HG03460 (cell line): ENCODE results near the gene CSPG4.
"Not testable (repeated sequence)": the region's sequence is repeated elsewhere in the genome, so short reads cannot be mapped to it uniquely, and the experiment has no call there.

Experiments
- ATAC-seq: cut with Tn5 transposase; IDR thresholded peaks from one replicate; pipeline ENCODE4 v1.9.1; 2021; ENCODE audit not compliant: unreplicated experiment

The CSPG4 gene

DNA sequence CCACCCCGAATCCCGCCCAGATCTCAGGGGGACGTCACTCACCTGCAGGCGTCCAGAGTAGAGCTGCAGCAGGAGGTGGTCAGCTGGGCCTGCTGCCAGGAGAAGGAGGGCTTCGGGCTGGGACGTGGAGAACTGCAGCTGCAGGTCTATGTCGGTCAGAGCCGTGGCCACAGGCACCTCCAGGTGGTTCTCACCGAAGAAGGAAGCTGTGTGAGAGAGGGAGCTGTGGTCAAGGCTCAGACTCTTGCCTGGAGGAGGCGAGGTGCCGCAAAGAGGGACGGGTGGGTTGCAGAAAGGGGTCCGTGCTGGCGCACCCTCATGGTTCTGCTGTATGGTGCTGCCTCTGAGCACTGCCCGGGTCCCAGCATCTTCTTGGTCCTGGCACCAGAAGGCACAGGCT, 19.6 kb downstream of the CSPG4 start:
- not testable (repeated sequence) for ATAC-seq

DNA sequence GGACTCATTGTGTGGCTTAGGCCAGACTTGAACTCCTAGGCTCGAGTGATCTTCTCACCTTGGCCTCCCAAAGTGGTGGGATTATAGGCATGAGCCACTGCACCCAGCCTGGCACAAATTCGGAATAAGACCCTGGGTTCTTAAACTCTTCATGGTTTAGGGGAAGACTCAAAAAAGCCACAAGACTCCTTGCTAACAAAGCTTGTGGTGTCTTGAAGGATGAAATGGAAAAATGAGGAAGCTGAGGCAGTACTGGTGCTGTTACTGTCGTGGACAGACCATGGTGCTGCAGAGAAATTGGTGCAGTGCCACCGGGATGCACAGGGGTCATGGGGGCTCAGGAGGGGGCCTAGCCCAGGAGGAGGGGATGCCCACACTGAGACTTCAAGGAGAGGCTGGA, 20.3 kb downstream of the CSPG4 start:
- not testable (repeated sequence) for ATAC-seq

DNA sequence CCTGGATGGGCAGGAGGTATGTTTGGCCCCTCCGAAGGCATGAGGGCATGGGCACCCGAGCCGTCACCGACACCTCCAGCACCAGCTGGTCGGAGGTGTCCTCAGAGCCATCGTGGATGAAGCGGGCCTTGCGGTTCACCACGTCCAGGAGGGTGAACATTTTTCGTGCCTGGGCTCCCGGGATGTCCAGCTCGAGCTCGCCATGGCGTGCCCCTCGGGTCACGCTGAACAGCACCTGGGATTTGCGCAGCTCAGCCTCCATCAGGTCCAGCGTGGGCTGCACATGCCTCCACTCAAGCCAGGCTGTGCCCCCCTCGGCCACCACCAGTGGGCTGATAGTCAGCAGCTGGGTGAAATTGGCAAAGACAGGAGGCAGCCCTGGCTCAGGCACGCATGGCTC, 23.2 kb downstream of the CSPG4 start:
- ATAC-seq = not testable (repeated sequence)

DNA sequence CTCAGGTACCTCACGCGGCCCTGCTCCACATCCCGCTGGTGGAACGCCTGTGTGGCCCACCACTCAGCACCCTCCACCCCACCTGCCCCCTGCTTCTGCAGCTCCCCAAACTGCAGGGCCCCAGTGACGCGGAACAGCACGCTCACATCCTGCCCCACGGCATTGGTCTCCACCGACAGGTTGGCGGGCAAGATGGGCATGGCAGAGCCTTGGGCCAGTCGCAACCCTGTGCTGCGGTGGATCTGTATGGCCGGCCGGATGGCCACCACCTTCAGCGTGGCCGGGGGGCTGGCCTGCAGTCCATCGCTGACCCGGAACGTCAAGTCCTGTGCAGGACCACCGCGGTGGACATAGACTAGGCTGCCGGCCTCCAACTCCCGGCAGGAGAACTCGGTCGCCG, 23.8 kb downstream of the CSPG4 start:
- ATAC-seq = no peak

DNA sequence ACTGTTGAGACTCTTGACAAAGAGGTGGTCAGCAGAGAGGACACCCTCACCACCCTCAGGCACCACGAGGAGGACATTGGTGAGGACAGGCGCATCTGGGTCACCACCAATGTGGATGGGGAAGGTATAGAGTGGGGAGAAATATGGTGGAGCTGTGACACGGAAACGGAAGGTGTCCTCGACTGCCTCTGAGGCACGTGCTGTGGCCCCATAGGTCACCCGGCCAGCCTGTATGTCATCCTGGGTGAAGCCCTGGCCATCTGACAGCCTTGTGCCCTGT, 24.4 kb downstream of the CSPG4 start:
- no peak for ATAC-seq

DNA sequence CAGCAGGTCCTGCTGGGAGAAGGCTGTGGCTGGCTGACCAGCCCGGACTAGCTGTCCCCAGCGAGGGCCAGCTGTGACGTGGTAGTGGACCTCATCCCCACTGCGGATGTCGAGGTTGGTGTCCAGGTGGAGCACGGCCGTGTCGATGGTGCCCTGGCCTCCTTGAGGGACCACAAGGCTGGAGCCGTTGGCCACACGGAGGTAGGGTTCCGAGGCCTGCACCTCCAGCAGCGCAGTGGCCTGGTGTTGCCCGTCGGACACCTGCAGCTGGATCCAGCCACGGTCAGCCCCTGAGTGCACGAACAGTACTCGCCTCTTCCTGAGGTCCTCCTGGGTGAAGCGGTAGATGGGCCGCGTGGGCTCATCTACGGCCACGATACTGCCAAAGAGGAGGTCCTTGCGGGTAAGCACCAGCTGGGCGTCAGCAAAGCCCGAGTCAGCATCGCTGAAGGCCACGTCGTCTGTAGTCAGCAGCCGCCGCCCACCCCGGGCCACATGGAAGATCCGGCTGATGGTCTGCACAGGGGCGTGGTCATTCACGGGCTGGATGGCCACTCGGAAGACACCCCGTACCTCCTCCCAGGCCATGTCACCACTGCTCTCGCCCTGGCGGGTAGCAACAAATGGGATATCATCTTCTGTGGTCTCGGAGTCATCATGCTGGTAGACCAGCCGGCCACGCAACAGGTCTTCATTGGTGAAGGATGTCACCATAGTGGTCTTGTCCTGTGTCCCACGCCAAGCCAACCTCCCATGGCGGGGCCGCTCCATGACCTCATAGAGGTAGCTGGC, 25.0 kb downstream of the CSPG4 start:
- no peak for ATAC-seq

DNA sequence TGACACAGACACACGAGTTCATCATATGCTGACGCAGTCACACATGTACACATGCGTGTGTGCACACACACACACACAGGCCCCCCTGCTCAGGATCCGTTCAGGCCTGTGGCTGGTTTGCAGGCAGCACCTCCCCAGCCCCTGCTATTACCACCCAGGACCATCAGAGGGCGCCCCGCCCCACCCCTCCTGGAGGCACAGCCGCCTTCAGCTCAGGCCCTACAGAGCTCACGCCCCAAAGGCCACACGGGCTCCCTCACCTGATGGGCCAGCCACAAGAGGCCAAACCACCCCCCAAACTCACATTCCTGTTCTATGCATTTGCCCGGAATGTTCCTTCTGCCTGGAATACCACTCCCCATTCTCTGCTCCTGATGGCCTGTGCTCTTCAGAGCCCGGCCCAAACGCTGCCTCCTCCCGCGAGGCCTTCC, 26.4 kb downstream of the CSPG4 start:
- ATAC-seq = not testable (repeated sequence)

DNA sequence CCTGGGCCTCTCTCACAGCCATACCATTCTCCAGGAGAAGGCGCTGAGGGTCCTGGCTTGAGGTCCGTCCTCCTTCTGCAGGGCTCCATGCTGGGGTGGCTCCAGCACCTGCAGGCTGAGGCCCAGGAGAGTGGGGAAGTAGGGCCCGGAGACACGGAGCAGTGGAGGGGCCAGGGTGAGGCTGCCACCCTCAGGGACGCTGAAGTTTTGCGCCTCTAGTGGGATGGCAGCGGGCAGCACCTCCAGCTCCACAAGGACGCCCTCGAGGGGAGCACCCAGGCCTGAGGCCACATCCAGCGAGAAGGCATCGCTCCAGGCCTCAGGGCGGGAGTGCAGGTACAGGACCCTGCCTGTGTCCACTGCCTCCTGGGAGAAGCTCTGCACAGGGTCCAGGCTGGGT, 27.5 kb downstream of the CSPG4 start:
- ATAC-seq = no peak

DNA sequence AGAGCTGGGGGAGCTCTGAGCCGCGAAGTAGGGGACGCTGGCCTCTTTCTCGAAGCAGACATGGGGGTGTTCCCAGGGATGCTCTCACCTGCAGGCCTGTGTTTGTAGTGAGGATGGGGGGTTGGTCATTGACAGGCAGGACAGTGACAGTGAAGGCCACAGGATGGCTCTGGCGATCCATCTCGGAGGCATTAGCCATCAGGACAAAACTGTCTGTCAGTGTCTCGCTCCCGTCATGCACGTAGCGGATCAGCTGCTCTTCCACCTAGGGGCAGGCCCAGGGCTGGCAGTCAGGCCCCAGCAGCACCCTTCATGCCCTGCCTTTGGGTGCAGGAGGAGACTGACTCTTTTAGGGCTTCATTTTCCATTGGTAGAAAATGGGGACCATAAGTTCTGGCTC, 28.0 kb downstream of the CSPG4 start:
- no peak for ATAC-seq

DNA sequence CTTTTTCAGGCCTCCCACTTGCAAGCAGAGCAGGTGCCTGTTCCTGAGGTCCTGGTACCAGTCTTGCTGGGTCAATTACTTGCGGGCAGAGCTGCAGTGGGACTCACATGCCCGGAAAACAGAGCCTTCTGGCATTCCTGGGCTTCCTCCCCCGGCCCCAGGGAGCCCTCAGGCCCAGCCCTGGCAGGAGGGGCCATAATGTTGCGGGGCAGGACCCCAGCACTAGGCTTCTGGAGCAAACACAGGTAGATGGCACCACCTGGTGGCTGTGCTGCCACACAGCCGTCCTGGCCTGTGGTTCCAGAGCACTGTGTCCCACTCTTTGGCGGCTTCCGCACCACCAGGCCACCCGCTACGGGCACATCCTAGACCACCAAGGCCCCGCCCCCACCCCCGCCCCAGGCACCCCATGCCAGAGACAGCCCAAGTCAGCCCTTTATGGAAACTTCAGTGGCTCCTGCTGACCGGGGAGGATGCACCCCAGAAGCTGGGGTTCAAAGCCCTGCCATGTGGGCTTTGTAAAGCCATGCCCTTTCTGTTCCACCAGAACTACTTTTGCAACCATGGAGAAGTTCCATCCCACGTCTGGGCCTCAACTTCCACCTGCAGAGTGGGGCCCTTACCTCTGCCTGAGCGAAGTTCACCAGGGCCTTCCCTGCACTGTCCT, 28.9 kb downstream of the CSPG4 start:
- not testable (repeated sequence) for ATAC-seq

DNA sequence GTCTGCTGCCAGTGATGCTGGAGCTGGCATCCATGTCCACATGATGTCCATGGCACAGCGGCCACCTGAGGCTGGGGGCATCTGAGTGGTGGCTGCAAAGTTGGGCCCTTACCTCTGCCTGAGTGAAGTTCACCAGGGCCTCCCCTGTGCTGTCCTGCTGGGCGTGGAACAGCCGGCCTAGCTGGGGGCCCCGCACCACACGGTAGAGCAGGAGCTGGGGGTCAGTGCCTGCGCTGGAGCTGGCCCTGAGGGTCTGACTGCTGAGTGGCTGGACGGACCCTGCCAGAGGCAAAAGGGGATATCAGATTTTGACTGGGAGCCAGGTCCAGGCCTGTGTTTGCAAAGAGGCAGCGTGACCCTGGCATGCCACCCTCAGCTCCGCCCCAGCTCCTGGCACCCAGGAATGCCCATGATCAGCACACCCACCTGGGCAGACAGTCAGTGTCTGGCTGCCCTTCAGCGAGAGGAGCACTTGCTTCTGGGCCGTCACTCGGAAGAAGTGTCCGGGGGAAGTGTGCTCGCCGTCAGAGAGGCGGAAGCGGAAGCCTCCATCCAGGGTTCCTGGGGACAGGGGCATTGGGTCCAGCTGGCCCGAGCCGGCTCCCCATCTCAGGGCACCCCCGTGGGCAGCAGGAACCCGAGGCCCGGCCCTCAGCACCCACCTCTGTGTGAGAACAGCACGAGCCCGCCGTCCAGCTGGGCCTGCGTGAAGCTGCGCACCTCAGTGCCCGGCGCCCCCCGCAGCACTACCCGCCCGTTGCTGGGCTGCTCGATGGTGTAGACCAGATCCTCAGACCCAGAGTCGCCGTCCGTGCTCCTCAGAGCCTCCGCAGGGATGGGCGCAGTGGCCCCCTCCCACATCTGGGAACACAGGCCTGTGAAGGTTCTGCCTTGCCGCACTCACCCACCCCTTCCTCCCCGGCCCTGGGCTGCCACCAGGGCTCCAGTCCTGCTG, 30.2 kb downstream of the CSPG4 start:
- ATAC-seq = no peak

DNA sequence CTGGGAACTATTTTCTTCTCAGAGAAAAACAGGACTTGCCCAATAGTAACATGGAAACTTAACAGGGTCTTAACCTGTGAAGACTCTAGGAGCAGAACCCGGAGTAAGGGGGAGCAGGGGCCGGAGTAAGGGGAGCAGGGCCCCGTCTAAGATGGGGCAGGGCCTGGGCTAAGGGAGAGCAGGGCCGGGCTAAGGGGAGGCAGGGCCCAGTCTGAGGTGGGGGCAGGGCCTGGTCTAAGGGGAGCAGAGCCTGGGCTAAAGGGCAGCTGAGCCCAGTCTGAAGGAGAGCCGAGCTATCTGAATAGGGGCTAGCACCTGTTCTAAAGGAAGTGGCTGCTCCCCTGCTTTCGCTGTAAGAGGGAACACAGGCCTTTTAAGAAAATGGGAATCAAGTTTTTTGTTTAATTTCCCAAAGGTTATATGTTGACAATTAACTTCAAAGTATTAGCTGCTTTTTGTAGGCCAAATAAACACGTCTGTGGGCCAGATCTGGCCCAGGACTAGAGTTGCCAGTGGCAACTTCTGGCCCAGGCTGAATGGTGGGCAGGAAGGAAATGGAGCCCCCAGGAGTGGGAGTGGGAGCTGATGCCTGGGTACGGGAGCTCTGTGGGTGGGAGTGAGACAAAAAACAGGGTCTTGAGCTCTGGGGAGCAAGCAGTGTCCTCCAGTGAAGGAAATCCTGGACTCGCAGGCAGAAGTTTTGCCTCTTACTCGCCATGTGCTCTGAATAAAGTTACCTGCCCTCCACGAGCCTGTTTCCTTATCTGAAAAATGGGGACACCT, 32.5 kb downstream of the CSPG4 start:
- no peak for ATAC-seq

DNA sequence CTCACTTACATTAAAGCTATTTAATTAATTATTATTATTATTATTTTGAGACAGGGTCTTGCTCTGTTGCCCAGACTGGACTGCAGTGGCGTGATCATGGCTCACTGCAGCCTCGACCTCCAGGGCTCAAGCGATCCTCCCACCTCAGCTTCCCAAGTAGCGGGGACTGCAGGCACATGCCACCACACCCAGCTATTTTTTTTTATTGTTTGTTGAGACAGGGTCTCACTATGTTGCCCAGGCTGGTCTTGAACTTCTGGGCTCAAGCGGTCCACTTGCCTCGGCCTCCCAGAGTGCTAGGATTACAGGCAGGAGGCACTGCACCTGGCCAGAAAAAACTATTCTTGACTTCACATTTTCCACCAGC, 34.3 kb downstream of the CSPG4 start:
- not testable (repeated sequence) for ATAC-seq

DNA sequence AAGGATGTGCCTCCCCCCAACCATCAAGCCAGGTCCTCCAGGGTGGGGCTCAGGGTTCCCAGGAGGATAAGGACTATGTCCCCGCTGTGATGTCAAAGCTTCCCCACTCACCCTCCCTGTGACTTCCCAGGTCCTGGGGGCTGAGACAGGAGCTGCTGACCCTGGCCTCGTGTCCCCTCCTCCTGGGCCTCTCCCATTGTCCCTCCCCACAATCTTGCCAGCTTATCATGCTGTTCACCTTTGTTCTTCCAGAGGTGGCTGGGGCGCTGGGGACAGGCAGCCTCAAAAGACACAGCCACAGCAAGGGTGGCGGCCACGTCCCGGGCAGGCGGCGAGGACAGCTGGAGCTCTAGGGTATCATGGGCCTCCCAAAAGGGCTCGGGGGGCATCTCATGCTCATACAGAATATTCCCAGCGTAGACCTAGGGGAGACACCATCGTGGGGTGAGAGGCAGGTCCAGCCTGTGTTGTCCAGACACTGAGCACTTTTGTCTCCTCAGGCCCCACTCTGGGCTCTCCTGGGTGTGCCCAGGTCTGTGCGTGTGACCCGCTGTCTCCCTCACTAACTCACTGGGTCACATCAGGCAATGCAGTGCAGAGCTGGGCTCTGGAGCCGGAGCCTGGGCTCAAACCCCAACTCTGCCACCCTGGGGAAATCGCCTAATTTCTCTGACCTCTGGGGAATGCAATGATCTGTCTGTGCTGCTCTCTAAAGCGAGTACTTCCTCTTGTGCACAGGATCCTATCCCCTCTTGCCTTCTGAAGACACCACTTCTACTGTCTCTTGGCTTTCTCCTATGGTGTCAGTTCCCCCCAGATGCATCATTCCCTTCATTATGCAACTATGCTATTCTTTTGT, 35.0 kb downstream of the CSPG4 start:
- ATAC-seq = no peak

DNA sequence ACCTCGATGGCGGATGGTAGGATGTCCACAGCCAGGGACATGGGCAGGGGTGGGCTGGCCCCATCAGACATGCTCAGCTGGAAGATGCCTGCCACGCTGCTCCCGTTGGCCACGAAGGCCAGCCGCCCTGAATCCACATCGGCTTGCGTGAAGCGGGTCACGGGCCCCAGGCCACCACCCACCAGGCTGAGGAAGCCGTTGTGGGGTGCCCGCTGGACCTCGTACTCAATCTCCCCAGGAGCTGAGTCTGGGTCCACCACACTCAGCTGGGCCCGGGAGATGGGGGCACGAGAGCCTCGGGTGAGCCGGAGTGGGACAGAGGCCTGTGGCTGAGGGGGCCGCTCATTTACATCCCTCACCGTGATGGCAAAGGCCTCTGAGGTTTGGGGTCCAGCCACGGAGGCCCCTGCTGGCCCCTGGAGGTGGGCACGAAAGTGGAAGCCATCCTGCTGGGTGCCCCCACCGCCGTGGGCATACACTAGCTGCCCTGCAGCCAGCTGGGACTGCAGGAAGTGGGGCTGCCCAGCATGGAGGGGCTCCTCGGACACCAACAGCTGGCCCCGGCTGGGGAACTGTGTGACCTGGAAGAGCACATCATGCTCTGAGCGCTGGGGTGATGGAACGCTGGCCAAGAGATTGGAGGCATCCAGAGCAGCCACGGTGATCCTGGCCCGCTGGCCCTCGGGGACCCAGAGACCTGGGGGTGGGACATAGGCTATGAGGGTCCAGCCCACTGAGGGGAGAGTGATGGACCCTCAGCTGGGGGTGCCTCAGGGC, 35.8 kb downstream of the CSPG4 start:
- ATAC-seq = no peak

DNA sequence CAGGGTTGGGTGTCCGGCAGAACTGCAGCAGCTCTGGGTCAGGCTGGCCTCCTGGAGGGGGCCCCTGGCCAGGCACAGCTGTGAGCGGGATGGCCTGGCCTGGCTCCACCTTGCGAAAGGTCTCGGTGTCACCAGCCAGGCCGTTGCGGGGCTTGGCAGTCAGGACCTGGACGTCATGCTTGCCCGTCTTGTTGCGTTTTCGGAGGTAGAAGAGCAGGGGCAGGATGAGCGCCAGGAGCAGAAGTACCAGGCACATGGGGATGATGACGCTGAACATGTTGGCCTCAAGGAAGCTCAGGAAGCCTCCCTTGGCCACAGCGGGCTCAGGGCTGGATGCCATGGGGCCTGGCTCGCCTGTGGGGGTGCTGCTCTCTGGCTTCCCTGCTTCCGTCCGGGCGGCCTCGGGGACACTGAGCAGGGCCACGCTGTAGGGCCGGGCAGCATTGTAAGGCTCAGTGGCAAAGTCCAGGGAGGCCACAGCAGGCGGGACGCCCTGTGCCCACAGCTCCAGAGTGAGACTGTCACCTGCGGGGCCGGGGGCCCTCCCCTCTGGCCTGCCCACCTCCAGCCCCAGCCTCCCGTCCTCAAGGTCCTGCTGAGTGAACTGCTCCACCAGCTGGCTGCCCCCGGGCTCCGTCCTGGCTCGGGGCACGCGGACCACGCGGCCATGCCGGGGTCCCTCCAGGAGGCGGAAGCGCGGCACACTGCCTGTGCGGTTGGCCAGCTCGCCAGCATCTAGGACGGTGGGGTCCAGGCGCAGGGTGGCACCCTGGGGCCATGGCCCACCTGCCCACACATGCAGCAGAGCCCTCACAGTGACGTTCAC, 36.9 kb downstream of the CSPG4 start:
- no peak for ATAC-seq

DNA sequence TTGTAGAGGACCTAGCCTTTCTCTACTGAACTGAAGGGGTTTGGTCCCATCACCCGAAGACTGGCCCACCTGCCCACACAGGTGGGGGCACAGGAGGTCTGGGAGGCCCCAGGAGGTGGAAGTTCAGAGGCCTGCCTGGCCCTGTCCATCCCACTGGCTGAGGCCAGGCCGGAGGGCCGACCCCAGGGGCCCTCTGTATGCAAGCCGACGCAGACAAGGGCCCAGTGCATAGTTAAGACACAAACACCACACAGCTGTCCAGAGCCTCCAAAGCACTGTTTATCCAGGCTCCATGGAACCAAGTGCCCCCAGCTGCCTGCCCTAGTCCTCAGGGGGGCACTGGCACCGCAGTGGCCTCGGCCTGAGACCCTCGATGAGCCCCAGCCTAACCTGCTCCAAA, 38.3 kb downstream of the CSPG4 start:
- no peak for ATAC-seq

DNA sequence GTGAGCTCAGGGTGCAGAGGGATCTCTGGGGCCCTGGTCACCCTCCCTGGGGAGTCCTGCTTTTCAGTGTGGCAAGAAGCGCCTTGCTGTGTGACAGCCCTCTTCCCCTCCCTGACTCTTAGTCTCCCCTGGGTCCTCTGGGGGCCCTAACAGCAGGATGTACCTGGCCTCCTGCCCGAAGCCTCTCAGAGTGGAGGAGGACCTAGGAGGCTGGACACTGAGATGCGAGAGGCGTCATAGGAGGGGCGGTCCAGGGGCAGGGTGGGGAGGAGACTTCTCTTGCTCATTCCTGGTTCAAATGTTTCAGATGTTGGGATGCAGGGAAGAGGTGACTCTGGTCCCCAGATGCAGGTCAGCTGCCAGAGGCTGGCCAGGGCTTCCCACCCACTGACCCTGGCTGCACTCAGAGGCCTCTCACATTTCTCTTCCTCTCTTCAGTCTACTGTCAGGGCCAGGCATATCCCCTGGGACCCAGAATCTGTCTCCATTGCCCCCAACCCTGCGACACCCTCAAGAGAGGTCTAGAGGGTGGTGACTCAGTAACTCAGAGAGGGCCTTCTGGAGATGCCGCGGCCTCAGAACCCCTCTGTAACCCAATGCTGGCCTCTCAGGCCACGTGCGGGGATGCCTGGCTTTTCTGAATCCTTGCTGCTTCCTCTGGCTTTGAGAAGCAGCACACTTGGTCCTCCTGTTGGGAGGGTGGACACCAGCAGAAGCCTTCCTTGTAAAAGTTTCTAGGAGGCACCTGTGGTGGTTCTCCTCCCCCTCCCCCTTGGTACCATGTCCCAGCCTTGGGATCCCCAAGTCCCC, 39.0 kb downstream of the CSPG4 start:
- ATAC-seq = no peak
